Fibroblast of lung (primary cell): ENCODE measurements around the gene AURKB. TPM values are rescaled to one million over a fixed set of nuclear protein-coding genes. Genes with fewer than 3 reads are reported as not detected.

Experiments used
- DNase-seq, 2 donors: peaks; one replicate each; pipeline versions ENCODE4 v3.0.0 to v3.0.0-alpha.2; 2010; ENCODE audit warnings: low read depth in 2 of 2
- H2AFZ ChIP-seq: 2 replicates; pipeline ENCODE4 v1.5.1; 2012; ENCODE audit warnings: low read length, control low read depth, inconsistent platforms
- H3K27ac ChIP-seq: 2 replicates; pipeline ENCODE4 v1.5.1; 2011; ENCODE audit warnings: low read length, control low read depth; ENCODE audit not compliant: insufficient read depth
- H3K27me3 ChIP-seq: 2 replicates; pipeline ENCODE4 v1.5.1; 2011; ENCODE audit warnings: mild to moderate bottlenecking, low read length; ENCODE audit not compliant: control insufficient read depth, insufficient read depth
- H3K36me3 ChIP-seq: 2 replicates; pipeline ENCODE4 v1.5.1; 2011; ENCODE audit warnings: low read length; ENCODE audit not compliant: control insufficient read depth, insufficient read depth
- H3K4me1 ChIP-seq: 2 replicates; pipeline ENCODE4 v1.5.1; 2011; ENCODE audit warnings: low read length; ENCODE audit not compliant: control insufficient read depth, insufficient read depth; ENCODE audit errors: extremely low read depth
- H3K4me2 ChIP-seq: 2 replicates; pipeline ENCODE4 v1.5.1; 2011; ENCODE audit warnings: low read length, control low read depth; ENCODE audit not compliant: insufficient read depth; ENCODE audit errors: extremely low read depth
- H3K4me3 ChIP-seq, 4 experiments: fragments of 200-600 bp in 1 of 4; sonication (generic) in 1 of 4; replicated peaks in 1 of 4; 2 replicates each; pipeline ENCODE4 v1.5.1; 2011 to 2016; ENCODE audit warnings: low read length in 4 of 4, low read depth in 3 of 4, mild to moderate bottlenecking in 3 of 4, control low read depth in 2 of 4, inconsistent platforms in 1 of 4, mixed read lengths in 1 of 4; ENCODE audit not compliant: insufficient read depth in 1 of 4; ENCODE audit errors: control extremely low read depth in 1 of 4
- H3K79me2 ChIP-seq: 2 replicates; pipeline ENCODE4 v1.5.1; 2012; ENCODE audit warnings: mild to moderate bottlenecking, low read length, inconsistent platforms; ENCODE audit not compliant: control insufficient read depth, insufficient read depth
- H3K9ac ChIP-seq: 2 replicates; pipeline ENCODE4 v1.5.1; 2011; ENCODE audit warnings: mild to moderate bottlenecking, low read length, control low read depth; ENCODE audit not compliant: insufficient read depth
- H3K9me3 ChIP-seq: 2 replicates; pipeline ENCODE4 v1.5.1; 2012; ENCODE audit warnings: low read depth, low read length; ENCODE audit not compliant: control insufficient read depth, insufficient read depth
- H4K20me1 ChIP-seq: 2 replicates; pipeline ENCODE4 v1.5.1; 2011; ENCODE audit warnings: low read length; ENCODE audit not compliant: control insufficient read depth, insufficient read depth; ENCODE audit errors: extremely low read depth
- EZH2 ChIP-seq: IDR thresholded peaks from 2 replicates; pipeline ENCODE4 v1.5.1; 2012; ENCODE audit warnings: low read length, control low read depth, mild to moderate bottlenecking; ENCODE audit errors: missing control alignments
- polyA plus RNA-seq, 2 donors: library from polyadenylated mRNA; depleted of rRNA in 1 of 2; stranded (reverse) in 1 of 2; unstranded in 1 of 2; fragments of >200 nt; gene quantifications; 2 replicates each; pipeline ENCODE4 v1.2.1, GENCODE V29; 2011 to 2012; ENCODE audit warnings: missing spikeins in 1 of 2
- total RNA-seq: library from RNA; depleted of rRNA; stranded (reverse); fragments of >200 nt; gene quantifications from 2 replicates; pipeline ENCODE4 v1.2.1, GENCODE V29; 2014
- TF ChIP-seq, protein P1 (sequence below), 2 donors: IDR thresholded peaks in 1 of 2; conservative IDR thresholded peaks in 1 of 2; 1 replicate in 1 of 2; 2 replicates in 1 of 2; pipeline ENCODE4 v1.5.1; 2011 to 2012; ENCODE audit warnings: low read length in 2 of 2, control low read depth in 1 of 2, inconsistent platforms in 1 of 2, low read depth in 1 of 2, mild to moderate bottlenecking in 1 of 2

Gene AURKB
- total and polyA plus RNA-seq, 2 donors (not counting 1 experiment from before 2014, with no cell fraction given) = 7.5 to 8.4 TPM

DNA sequence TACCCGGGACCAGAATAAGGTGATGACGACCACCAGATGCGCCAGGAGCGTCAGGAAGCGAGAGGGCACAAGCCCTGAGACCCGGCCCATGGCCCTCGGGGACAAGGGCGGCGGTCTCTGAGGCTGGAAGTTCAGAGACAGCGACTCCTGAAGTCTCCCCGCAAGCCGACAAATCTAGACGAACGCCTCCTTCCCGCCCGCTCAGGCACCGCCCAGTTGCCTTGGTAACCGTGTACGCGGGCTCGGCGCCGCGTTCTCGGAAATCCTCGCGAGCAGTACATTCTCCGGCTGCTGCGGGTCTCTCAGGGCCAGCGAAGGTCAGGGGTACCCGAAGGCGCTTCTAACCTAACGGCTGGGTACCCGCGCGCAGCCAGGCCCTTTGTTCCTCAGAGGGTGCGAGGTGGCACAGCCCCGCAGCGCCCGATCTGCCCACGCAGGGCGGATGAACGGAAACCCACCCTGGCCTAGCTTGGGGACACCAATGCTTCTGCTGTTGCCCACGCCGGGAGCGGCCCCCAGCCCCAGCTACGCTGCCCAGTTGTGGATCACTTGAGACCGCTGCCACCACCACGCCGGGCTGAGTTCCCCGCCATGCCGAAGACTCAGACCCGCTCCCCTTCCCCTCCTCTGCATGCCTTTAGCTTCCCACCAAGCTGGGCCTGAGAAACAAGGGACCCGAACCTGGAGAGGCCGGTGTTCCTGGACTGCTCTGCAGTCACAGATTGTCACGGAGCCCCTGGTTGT, 34.0 kb downstream of the AURKB start, which contains the start of gene TMEM107:
TMEM107 (minus strand) TSS at position 184 of the 744 bp plus-strand sequence; CDS start at position 90, 94 bp downstream.
- Histone ChIP-seq H2AFZ (peak within 1 kb of the TSS; percentile 87), H3K27me3 (no peaks in the 10 kb centered on the region), H4K20me1 (no peaks in the 10 kb centered on the region), H3K4me3 (peak within 1 kb of the TSS; percentile 59 to 69 (median 61)), H3K4me2 (peak within 1 kb of the TSS; percentile 98), H3K4me1 (peaks cover 11% of the 10 kb centered on the region), H3K9me3 (no peaks in the 10 kb centered on the region), H3K36me3 (no peaks in the 10 kb centered on the region), H3K27ac (peak within 1 kb of the TSS; percentile 71), H3K9ac (peak within 1 kb of the TSS; percentile 76), H3K79me2 (peaks cover 5% of the 10 kb centered on the region)
- TF ChIP-seq, protein P1, sequence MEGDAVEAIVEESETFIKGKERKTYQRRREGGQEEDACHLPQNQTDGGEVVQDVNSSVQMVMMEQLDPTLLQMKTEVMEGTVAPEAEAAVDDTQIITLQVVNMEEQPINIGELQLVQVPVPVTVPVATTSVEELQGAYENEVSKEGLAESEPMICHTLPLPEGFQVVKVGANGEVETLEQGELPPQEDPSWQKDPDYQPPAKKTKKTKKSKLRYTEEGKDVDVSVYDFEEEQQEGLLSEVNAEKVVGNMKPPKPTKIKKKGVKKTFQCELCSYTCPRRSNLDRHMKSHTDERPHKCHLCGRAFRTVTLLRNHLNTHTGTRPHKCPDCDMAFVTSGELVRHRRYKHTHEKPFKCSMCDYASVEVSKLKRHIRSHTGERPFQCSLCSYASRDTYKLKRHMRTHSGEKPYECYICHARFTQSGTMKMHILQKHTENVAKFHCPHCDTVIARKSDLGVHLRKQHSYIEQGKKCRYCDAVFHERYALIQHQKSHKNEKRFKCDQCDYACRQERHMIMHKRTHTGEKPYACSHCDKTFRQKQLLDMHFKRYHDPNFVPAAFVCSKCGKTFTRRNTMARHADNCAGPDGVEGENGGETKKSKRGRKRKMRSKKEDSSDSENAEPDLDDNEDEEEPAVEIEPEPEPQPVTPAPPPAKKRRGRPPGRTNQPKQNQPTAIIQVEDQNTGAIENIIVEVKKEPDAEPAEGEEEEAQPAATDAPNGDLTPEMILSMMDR (conservative IDR thresholded peaks at IDR 0.05 in 1 of 2, IDR thresholded peaks at IDR 0.05 in 1 of 2; ENCODE audit: low read depth in 1 of 2, low read length in 2 of 2) = no peak
- TF ChIP-seq EZH2 = no peak
- peak; percentile 75 to 80 for DNase-seq

DNA sequence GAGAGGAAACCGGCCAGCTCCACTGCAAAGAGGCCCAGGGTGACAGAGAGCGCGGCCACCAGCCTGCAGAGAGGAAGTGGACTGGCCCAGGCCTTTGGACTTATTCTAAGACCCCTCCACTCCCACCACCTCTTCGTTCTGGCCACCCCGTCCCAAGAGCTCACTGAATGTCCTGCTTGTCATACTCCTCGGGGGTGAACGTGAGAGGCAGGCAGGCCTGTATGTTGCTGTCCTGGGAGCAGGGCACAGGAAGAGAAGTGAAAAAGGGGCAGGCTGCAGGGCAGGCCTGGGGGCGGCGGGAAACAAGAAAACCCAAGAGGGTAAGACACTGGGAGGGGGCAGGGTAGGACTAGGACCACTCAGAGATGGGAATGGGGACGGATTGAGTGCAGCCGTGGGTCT, 34.6 kb downstream of the AURKB start:
- Histone ChIP-seq H3K79me2 (peaks cover 5% of the 10 kb centered on the region), H3K27me3 (no peaks in the 10 kb centered on the region), H2AFZ (peak overlapping the region; percentile 87), H3K9me3 (no peaks in the 10 kb centered on the region), H3K27ac (peak overlapping the region; percentile 71), H3K4me3 (peak overlapping the region; percentile 59 to 69 (median 61)), H3K9ac (peak overlapping the region; percentile 76), H4K20me1 (no peaks in the 10 kb centered on the region), H3K36me3 (no peaks in the 10 kb centered on the region), H3K4me2 (peak overlapping the region; percentile 98), H3K4me1 (peaks cover 11% of the 10 kb centered on the region)
- TF ChIP-seq, protein P1 (conservative IDR thresholded peaks at IDR 0.05 in 1 of 2, IDR thresholded peaks at IDR 0.05 in 1 of 2; ENCODE audit: low read depth in 1 of 2, low read length in 2 of 2) = no peak
- no peak for TF ChIP-seq EZH2
- no peak for DNase-seq

DNA sequence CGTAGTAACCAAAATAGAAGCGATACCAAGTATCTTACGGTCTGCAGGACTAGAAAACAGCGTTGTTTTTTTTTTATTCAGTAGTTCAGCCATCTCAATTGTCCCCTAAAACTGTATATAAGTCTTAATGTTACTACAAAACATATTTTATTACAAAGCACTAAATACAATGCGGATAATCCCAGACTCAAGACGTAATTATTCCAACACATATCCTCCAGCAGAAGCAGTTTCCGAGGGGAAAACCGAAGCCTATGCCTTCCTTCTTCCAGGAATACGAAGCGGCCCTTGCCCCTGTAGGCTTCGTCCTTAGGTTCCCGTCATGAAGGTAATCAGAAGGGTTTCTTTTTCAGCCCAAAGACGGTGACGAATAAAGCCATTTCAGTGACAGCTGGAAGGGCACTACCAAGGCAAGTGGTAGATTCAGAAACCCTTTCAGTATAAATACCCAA, 36.5 kb downstream of the AURKB start:
- DNase-seq = no peak
- Histone ChIP-seq H2AFZ (peak overlapping the region; percentile 76), H3K9me3 (no peaks in the 10 kb centered on the region), H3K4me2 (peak overlapping the region; percentile 77), H3K27ac (peak overlapping the region; percentile 100), H3K27me3 (no peaks in the 10 kb centered on the region), H4K20me1 (no peaks in the 10 kb centered on the region), H3K79me2 (peaks cover 5% of the 10 kb centered on the region), H3K36me3 (no peaks in the 10 kb centered on the region), H3K4me3 (peak overlapping the region; percentile 31 to 67 (median 46)), H3K9ac (peak overlapping the region; percentile 81), H3K4me1 (peaks cover 11% of the 10 kb centered on the region)
- TF ChIP-seq, protein P1 (conservative IDR thresholded peaks at IDR 0.05 in 1 of 2, IDR thresholded peaks at IDR 0.05 in 1 of 2; ENCODE audit: low read depth in 1 of 2, low read length in 2 of 2) = no peak
- no peak for TF ChIP-seq EZH2
